Psoas muscle (tissue), 8 donors: ENCODE results near the gene WLS. TPM values are rescaled to one million over a fixed set of nuclear protein-coding genes. Genes with fewer than 3 reads are reported as not detected.
"Not testable (repeated sequence)": the region's sequence is repeated elsewhere in the genome, so short reads cannot be mapped to it uniquely, and the experiment has no call there.

ENCODE experiments used
- ATAC-seq, 4 donors: fragments of 200-7000 bp; cut with Tn5 transposase; one replicate each; pipeline ENCODE4 v1.9.1; 2020; ENCODE audit warnings: moderate library complexity in 3 of 4, mild to moderate bottlenecking in 2 of 4
- DNase-seq, 2 donors: peaks; one replicate each; pipeline ENCODE4 v3.0.0-alpha.2; 2020
- H3K27ac ChIP-seq: fragments of 200-600 bp; one replicate; pipeline ENCODE4 v1.8.0; 2022
- H3K27me3 ChIP-seq, 3 donors: fragments of 200-600 bp in 1 of 3; one replicate each; pipeline versions ENCODE4 v1.6.1 to v1.8.0; 2013 to 2022; ENCODE audit warnings: low read length in 2 of 3, mild to moderate bottlenecking in 2 of 3, moderate library complexity in 1 of 3; ENCODE audit not compliant: insufficient read depth in 3 of 3
- H3K36me3 ChIP-seq, 2 donors: fragments of 200-600 bp in 1 of 2; one replicate each; pipeline versions ENCODE4 v1.6.1 to v1.8.0; 2013 to 2022; ENCODE audit warnings: low read depth in 1 of 2, mild to moderate bottlenecking in 1 of 2, moderate library complexity in 1 of 2; ENCODE audit not compliant: insufficient read depth in 1 of 2
- H3K4me1 ChIP-seq: fragments of 200-600 bp; one replicate; pipeline ENCODE4 v1.8.0; 2022
- H3K4me3 ChIP-seq: fragments of 200-600 bp; one replicate; pipeline ENCODE4 v1.8.0; 2022; ENCODE audit warnings: mild to moderate bottlenecking
- H3K9me3 ChIP-seq: fragments of 200-600 bp; one replicate; pipeline ENCODE4 v1.8.0; 2022
- WGBS, 3 donors: extraction: QIAGEN DNeasy Blood & Tissue Kit; methylation state at CpG; one replicate each; pipeline versions ENCODE4 v1.1.6 to v1.1.7; 2013; 5-methylcytosine and 5-hydroxymethylcytosine counted together
- intact Hi-C, 2 donors: fragments of 100-400 bp; cut with DNase I; formaldehyde crosslinking; loops; one replicate each; pipeline versions ENCODE4 v1.11.0 to v1.14.2; 2022
- polyA plus RNA-seq, 3 donors: library from polyadenylated mRNA; stranded (reverse); fragments of 200-250 nt; gene quantifications; one replicate each; pipeline ENCODE4 v1.2.3, GENCODE V29; 2013
- total RNA-seq, 4 donors: library from RNA; stranded (reverse); fragmentation: NEBNext Ultra II Directional in 2 of 4; extraction: Animal tissue kit (Norgen Biotek cat#: 25700) in 2 of 4; gene quantifications; one replicate each; pipeline versions ENCODE4 v1.2.1 to v1.2.4, GENCODE V29; 2021 to 2023
- TF ChIP-seq, protein P1 (sequence below): fragments of 200-600 bp; IDR thresholded peaks from one replicate; pipeline ENCODE4 v1.8.0; 2022; ENCODE audit warnings: antibody characterized with exemption
- donor health status: healthy with polysubstance abuse.
- donor health status: DM: no; HTN: no; CAD: no; lungs with moderate emphysema.
- donor health status: Bipolar disorder and iron deficiency.
- donor health status: healthy.
- donor health status: DM: yes; HTN: yes; CAD: no.
- donor health status: DM: no; HTN: no; CAD: no.
- donor health status: DM: no; HTN: no; CAD: no.
- donor health status: DM: yes; HTN: yes; CAD: no.

Gene WLS
- total and polyA plus RNA-seq, 7 donors = 3.1 to 32.3 (median 15.2) TPM

DNA sequence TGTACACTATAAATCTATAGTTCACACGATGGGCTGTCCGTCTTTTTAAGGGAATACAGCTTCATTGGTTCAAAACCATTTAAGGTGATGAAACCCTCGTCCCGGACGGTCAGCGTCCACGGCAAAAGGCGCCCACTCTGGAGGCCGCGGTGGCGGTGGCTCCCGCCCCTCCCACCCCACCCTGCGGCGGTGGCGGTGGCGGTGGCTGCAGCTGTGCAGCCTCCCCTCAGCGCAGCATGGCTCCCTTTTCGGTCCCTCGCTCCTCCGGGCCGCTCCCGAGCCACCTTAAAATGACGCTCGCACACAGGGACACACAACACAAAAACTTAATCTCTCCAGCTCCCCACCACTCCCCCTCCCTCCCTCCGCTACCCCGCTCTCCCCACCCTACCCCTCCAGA is 69.1 kb downstream of the WLS start:
- Histone ChIP-seq H3K27me3 (no peaks in the 10 kb centered on the region), H3K27ac (no peak overlapping the region), H3K4me1 (peaks cover 2% of the 10 kb centered on the region), H3K4me3 (no peak overlapping the region), H3K36me3 (peaks cover 4 to 20% of the 10 kb centered on the region in 2 donors), H3K9me3 (no peaks in the 10 kb centered on the region)
- WGBS, 3 donors = 97 to 98% (median 98%) methylated on average over 24 to 26 of the region's 26 CpGs
- intact Hi-C loops = no loop called here
- DNase-seq (no peak), ATAC-seq (no peak)
- TF ChIP-seq, protein P1, sequence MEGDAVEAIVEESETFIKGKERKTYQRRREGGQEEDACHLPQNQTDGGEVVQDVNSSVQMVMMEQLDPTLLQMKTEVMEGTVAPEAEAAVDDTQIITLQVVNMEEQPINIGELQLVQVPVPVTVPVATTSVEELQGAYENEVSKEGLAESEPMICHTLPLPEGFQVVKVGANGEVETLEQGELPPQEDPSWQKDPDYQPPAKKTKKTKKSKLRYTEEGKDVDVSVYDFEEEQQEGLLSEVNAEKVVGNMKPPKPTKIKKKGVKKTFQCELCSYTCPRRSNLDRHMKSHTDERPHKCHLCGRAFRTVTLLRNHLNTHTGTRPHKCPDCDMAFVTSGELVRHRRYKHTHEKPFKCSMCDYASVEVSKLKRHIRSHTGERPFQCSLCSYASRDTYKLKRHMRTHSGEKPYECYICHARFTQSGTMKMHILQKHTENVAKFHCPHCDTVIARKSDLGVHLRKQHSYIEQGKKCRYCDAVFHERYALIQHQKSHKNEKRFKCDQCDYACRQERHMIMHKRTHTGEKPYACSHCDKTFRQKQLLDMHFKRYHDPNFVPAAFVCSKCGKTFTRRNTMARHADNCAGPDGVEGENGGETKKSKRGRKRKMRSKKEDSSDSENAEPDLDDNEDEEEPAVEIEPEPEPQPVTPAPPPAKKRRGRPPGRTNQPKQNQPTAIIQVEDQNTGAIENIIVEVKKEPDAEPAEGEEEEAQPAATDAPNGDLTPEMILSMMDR = no peak

DNA sequence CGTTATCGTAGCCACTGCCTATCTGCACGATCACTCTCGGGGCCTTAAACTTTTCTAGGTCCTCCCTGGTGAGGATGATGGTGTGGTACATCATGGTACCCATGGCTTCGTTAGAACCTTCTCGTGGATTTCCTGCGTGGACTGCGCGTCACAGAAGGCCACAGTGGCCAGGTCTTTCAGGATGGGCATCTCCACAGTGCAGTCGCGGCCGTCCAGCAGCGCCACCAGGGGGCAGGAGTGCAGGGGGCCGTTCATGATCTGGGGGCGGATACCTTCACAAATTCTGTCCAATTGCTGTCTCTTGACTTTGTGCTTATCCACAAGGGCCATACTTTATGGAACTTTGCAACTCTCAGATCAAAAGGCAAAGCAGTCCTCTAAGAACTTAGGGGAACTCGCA is 69.6 kb downstream of the WLS start:
- no peaks in the 10 kb centered on the region for H3K4me1 ChIP-seq
- no peaks in the 10 kb centered on the region for H3K9me3 ChIP-seq
- DNase-seq (no peak), ATAC-seq (no peak)
- H3K27ac ChIP-seq = no peak overlapping the region
- WGBS, 3 donors = 93 to 95% (median 94%) methylated on average over 16 of the region's 16 CpGs
- intact Hi-C loops = no loop called here
- no peak overlapping the region for H3K4me3 ChIP-seq
- no peaks in the 10 kb centered on the region for H3K27me3 ChIP-seq
- TF ChIP-seq, protein P1 = no peak
- H3K36me3 ChIP-seq = peaks cover 4 to 23% of the 10 kb centered on the region in 2 donors

DNA sequence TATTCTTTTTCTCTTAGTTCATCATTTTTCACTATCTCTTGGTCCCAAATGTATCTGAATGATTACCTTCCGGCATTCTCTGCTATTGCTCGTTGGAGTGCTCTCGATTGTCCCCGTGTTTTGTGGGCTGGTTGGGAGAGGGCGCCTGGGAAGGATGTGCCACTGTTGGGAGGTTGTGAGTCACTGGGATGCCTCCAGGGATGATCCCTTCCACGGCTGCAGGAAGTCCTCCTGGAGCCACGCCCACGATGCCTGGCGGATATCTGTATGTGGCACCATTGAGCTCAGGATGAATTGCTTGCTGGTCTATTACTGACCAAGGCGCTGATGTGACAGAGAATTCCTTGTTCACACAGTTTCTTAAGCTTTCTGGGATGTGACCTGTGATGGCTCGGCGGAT is 70.7 kb downstream of the WLS start:
- H3K27ac ChIP-seq, H3K4me3 ChIP-seq, H3K9me3 ChIP-seq, DNase-seq, intact Hi-C loops, H3K27me3 ChIP-seq, H3K4me1 ChIP-seq, ATAC-seq: not testable (repeated sequence)
- 87 to 91% (median 87%) methylated on average over 12 of the region's 12 CpGs for WGBS, 3 donors
- H3K36me3 ChIP-seq = peaks cover 4 to 23% of the 10 kb centered on the region in 2 donors

DNA sequence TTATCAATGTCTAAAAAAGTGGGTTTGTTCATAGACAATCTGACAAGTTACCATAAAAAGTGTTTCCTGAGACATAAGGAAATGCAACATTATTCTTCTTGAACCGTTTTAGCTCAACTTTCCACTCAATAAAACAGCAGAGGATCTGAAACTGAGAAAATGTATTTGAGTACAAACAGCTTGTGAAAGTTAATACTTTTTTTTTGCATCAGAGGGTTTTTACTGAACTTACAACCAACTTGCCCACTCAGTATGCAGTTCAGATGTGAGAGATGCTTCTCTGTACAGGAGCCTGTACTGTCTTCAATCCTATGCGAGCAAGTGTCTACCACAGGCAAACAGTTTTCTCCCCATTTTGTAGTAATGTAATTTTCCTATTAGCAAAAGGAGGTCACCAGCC is 71.4 kb downstream of the WLS start:
- H3K27me3 ChIP-seq, H3K4me3 ChIP-seq, H3K4me1 ChIP-seq, H3K9me3 ChIP-seq, intact Hi-C loops, H3K27ac ChIP-seq, DNase-seq, ATAC-seq: not testable (repeated sequence)
- peaks cover 4 to 23% of the 10 kb centered on the region in 2 donors for H3K36me3 ChIP-seq
- WGBS, 3 donors = 71 to 78% (median 76%) methylated on average over 2 of the region's 2 CpGs

DNA sequence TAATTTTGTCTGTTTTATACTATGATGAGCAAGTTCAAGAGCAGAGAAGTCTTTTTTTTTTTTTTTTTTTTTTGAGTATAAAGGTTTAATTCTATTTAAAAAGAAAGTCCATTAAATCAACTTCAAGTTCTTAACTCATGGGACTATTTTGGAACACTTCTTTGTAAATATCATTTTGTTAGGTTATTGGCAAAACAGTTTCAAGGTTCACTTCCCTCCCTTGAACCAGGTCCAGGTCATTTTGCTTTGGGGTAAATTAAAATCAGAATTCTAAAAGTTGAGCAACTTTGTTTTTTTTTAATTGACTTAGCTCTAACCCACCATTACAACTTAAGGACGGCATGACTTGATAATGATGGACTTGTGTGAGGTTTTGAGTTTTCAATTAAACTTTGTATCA is 72.3 kb downstream of the WLS start:
- no peak for ATAC-seq
- 81 to 91% (median 85%) methylated on average over 1 of the region's 1 CpG for WGBS, 3 donors
- intact Hi-C loops = no loop called here
- H3K36me3 ChIP-seq = peaks cover 4 to 27% of the 10 kb centered on the region in 2 donors
- H3K27ac ChIP-seq = no peak overlapping the region
- no peaks in the 10 kb centered on the region for H3K27me3 ChIP-seq
- no peaks in the 10 kb centered on the region for H3K9me3 ChIP-seq
- H3K4me1 ChIP-seq = no peaks in the 10 kb centered on the region
- H3K4me3 ChIP-seq = no peak overlapping the region
- no peak for DNase-seq
- TF ChIP-seq, protein P1 = no peak

DNA sequence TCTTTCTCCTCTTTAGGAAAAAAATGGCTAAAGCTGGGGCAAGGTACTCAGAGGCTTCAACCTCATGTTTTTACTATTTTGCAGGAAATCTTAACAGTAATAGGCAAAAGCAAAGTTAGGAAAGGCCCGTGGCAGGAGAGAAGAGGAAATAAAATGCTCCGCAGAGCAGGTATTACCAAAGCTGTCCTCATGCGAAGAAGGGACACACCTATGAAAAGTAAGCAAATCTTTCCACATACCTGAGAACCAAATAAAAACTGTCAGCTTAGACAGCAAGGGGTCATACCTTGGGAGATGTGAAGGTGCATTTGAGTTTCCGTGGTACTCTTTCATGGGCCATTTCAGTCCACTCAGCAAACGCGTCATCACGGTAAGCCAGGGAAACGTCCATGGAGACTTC is 73.5 kb downstream of the WLS start:
- peaks cover 4 to 31% of the 10 kb centered on the region in 2 donors for H3K36me3 ChIP-seq
- ATAC-seq = no peak
- intact Hi-C loops = no loop called here
- H3K4me1 ChIP-seq = no peaks in the 10 kb centered on the region
- TF ChIP-seq, protein P1 = no peak
- WGBS, 3 donors = 92 to 96% (median 95%) methylated on average over 8 of the region's 8 CpGs
- no peak overlapping the region for H3K4me3 ChIP-seq
- H3K9me3 ChIP-seq = no peaks in the 10 kb centered on the region
- no peak for DNase-seq
- H3K27ac ChIP-seq = no peak overlapping the region
- no peaks in the 10 kb centered on the region for H3K27me3 ChIP-seq
